EH (cell line): ENCODE results near the gene FAM13B.
"Not testable (repeated sequence)": the region's sequence is repeated elsewhere in the genome, so short reads cannot be mapped to it uniquely, and the experiment has no call there.

Experiments
- DNase-seq: peaks from one replicate; pipeline ENCODE4 v3.0.0-alpha.2; 2015; ENCODE audit warnings: low read depth

Gene FAM13B

DNA sequence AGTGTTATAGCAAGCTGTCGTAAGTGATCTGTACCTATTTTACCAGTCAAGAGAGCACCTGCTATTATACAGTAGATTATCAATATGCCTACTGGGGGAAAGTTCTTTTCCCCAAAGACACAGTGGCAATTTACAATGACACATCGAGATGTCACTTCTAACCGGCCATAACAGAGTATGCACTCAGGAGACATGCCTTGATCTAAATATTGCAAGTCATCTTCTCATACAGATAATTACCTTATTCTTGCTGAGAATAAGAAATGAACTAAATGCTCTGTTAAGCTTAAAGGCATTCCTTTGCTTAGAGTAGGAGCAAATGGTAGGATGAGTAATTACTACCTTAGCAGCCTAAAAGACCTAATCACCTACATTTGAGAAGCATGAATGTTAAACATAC is 72.1 kb downstream of the FAM13B start:
- no peak for DNase-seq

DNA sequence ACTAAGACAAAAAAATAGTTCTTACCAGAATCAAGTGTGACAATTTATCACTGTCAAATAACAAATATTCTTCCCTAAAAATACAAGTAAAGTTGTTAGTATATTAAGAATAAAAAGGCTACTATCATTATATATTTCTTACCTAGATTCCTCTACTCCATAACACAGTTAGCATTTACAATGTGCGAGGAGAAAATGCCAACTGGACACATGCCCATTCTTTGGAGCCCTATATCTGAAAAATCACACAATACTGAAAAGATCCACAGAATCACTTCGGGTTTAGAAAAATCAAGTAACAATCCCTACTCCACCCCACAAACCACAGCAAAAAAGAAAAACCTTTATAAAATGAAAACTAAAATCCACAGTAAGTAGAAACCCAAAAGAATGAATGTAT is 72.7 kb downstream of the FAM13B start:
- DNase-seq, result no peak

DNA sequence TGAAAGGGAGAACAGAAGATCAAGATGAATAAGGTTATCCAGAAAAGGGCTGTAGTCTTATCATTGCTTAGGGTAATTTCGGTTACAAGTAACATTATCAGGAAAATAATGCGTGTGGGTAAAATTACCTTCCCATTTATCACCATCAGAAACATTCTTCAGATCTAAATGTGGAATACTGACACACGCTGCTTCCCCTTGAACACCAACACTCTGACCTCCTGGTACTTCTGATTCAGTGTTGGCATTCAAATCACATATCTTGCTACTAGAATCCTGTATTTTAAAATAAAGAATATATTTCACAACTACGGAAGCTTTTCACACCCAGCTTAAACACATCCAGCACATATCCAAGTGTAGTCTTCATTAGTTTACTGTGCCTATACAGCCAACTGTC is 73.4 kb downstream of the FAM13B start:
- no peak for DNase-seq

DNA sequence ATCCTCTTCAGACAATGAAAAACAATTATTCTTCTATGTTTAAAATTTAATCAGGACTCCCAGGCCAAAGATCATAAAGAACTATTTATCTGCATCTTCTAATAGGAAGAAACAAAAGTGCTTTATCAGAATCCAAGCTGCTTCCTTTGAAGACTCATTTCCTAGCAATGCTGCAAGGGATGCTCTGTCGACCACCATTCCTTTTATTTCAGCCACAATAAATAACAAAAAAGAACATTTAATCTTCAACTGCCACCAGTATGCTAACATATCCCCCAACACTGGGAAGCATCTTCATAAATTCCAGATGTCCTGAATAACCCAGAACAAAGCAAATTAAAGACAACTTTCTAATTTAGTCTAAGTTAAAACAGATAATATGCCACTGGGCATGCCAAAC is 74.9 kb downstream of the FAM13B start:
- peak; percentile 14 for DNase-seq

DNA sequence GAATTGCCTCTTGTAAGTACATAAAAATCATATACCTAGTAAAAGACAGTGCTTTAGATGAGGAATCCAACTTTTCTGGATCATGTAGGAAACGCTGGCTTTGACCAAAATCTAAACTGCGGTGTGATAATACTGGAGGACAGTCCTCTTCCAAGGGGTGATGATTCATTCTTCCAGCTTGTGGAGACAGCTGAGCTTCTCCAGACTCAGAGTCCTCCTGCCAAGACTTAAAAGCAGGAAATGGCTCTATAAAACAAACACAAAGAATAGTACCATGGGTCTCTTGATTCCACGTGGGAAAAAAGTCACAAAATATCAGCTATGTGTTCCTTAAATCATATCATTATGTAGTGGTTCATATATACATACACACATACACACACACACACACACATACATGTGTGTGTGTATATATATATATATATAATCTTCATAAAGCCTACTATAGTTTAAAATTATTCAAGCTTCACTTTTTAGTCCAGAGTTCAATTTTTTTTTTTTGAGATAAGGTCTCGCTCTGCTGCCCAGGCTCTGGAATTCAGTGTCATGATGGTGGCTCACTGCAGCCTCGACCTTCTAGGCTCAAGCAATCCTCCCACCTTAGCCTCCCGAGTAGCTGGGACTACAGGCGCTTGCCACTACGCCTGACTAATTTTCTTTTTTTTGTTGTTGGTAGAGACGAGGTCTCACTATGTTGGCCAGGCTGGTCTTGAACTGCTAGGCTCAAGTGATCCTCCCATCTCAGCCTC is 78.6 kb downstream of the FAM13B start:
- DNase-seq, result peak; percentile 95

DNA sequence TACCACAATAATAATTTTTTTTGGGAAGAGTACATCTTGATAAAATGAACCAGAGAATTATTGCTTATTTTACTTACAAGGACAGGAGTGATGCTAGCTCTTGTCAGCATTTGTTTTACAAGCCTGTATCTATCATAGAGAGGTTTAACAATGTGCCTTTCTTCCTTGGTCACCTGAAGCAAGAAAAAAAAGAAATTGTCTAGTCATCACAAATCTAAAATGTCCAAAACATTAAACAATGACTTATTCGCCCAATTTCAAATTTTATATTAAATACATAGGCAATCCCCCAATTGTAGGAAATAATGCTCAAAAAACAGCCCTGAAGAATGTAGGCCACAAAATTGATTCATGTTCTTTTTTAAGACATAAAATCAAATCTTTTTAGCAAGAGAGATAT is 87.1 kb downstream of the FAM13B start:
- no peak for DNase-seq

DNA sequence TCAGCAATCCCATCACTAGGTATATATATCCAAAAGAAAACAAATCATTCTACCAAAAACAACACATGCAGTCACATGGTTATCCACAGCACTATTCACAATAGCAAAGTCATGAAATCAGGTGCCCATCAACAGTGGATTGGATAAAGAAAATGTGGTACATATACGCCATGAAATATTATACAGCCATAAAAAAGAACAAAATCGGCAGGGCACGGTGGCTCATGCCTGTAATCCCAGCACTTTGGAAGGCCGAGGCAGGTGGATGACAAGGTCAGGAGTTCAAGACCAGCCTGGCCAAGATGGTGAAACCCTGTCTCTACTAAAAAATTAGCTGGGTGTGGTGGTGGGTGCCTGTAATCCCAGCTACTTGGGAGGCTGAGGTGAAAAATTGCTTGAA is 88.6 kb downstream of the FAM13B start:
- not testable (repeated sequence) for DNase-seq

DNA sequence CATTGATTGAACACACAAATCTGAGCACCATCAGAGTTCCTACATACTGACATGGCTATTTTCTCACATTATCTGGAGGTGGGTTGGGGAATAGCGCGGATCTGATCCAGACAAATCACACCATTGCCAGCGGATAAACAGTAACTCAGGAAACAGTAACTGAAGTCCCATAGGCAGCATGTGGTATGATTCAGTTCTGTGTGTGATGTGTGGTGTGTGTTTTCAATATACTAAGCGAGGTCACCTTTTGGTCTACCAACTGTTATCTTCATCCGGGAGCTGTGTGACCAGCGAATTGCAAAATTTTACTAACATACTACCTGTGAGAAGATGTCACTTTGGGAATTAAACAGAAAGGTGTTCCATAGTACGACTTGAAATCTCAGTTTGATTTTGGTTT is 93.5 kb downstream of the FAM13B start:
- DNase-seq, result no peak

DNA sequence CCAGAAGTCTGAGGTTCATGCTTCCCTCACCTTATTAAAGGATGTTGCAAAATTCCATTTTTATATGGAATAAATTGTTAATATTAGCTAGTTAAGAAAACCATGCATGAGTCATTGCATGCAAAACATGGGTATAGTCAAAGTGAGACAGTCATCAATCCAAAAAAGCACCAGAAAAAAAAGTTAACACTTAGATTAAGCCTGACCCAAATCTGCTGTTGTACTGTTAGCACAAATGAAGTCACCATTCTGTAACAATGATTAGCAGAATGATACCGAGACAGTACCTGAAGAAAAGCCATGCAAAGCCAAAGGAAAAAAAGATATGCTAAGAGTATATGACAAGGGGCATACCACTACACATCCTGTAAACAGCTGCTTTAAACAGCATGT is 94.1 kb downstream of the FAM13B start:
- DNase-seq, result no peak

DNA sequence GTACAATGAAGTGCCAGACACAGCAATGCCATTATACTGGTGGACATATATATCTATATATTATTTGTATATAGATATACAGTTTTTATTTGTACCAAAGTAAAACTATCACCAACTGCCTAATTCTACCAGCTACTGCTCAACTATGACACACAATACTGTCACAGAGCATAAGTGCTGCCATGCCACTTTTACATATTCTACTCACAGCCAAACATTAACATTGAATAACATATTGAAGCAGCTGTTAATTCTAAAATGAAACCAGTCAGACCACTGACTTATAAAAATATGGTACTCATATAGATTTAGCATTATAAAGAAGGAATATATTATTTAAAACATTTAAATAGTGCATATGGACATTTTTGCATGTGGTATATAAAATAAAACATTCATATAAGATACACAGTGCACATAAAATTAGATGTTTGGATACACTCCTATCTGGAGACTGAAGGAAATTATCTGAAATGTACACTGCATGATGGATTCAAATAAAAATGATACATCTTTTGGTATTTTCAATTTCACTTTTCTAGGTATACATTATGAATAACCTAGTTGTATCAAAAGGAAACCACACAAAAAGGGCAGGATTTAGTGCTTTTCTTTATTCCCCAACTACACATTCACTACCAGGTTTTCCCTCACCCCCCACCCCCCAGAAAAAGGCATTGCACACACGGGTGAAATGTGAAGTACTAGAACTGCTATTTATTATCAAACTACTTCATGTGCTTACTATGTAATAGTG is 94.7 kb downstream of the FAM13B start:
- no peak for DNase-seq

DNA sequence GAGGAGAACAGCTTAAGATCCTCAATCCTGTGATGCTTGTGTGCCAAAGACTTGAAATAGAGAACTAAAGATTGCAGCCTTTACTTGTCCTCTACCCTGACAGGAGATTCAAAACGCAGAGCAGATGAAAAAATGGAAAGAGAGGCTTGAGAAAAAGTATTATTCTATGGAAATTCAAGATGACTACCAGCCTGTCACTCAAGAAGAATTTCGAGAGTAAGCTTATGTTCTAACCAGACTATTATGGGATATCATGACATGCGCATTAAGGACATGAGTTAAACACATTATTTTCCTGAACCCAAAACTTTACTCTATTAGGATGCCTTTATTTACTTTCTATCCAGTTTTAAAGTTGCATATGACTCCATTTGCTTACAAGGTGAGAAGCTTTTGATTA is 97.2 kb downstream of the FAM13B start:
- DNase-seq, result no peak

DNA sequence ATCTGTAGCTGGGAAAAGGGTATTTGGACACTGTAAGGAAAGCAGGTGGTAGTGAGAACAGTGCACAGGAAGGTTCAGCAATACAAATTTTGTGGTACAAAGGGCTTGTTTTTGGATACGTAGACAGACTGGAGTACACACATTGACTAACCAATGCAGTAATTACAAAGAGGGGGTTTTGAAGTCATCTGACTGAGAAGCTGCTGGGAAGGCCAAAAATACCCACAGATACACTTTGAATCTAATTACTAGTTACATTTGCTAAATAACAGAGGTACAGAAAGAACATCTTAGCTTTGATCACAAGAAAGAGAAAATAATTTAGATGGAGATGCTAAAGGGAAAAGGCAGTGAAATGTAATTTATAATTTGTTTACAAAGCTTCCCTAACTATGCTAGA is 97.7 kb downstream of the FAM13B start:
- DNase-seq, result no peak

DNA sequence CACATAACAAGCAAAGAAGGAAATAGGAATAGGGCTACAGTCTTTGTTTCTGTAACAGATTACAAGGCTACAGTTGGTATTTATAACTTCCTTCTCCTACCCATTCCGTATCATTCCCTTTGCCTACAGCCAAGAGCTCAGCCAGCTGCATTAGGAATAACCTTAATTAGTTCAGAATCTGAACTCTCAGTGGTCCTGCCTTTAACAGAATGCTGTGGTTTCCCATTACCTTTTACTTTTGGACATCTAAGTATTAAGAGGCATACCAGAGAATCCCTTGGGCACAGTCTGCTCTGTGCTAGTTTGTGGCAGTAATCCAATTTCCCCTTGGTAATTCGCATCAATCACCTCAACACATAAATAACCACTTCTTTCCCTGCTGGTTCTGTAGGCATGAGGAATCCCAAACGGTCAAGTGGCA is 99.4 kb downstream of the FAM13B start:
- peak; percentile 8 for DNase-seq

DNA sequence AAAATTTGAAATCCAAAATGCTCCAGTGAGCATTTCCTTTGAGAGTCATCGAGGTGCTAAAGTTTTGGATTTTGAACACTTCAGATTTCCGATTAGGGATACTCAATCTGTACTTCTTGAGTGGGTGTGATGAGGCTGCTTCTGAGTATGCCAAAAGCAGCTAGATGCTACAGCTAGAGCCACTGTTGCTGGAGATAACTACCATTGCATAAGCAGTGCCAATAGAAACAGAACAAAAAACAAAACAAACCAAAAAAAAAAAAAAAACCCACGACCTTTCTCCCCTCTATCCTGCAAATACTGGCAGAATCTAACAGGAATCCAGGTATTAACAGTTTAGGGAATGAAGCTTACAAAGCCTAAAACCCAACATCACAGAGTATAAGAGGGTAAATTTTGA is 100.1 kb downstream of the FAM13B start:
- no peak for DNase-seq

DNA sequence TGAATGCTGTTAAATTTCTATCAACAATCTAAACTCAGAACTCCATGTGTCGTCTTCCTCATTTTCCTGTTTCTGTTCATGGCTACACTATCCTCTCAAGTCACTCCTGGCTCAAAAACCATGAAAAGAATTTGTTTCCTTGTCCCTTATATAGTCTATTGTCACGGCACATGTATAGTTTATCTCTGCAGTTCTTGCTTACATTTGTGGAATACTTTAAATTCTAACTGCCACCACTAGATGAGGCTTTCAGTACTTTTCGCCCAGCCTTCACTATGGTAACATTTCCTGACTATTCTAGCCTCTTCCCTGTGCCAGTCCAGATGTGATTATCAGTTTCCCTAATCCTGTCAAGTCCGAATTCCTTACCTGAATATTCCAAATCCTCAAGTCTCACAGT is 109.0 kb downstream of the FAM13B start:
- DNase-seq, result peak; percentile 57

DNA sequence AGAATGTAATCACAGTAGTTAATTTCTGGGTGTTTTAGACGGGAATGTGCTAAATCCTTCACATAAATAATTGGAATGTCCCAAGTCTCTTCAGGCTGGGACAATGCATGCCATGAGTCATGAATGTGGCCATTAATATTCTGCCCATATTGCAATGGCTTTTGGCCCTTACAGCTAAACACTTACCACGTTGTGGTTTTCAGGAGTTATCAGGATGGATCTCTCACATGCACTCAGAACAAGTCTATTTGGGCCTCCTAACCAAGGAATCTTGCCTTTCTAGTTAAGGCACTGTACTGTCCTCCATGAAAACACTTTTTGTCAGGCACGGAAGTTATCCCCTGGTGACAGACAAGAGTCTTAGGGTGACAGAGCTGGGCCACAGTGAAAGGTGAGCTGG is 110.9 kb downstream of the FAM13B start:
- DNase-seq, result peak; percentile 77

DNA sequence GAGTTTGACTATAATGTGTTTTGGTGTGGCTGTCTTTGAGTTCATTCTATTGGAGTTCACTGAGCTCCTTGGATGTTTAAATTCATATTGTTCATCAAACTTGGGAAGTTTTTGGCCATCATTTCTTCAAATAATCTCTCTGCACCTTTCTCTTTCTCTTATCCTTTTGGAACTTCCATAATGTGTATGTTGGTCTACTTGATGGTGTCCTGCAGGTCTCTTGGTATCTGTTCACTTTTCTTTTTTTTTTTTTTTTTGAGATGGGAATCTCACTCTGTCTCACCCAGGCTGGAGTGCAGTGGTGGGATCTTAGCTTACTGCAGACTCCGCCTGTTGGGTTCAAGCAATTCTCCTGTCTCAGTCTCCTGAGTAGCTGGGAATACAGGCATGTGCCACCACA is 116.0 kb downstream of the FAM13B start:
- DNase-seq, result no peak

DNA sequence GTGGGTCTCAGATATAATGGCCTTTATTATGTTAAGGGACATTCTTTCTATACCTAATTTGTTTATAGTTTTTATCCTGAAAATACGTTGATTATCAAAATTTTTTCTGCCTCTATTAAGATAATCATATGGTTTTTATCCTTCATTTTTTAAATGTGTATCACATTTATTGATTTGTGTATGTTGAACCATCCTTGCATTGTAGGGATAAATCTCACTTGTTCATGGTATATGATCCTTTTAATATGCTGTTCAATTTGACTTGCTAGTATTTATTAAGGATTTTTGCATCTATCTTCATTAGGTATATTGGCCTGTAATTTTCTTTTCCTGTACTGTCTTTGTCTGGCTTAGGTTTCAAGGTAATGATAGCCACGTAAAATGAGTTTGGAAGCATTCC is 118.1 kb downstream of the FAM13B start:
- DNase-seq, result no peak

DNA sequence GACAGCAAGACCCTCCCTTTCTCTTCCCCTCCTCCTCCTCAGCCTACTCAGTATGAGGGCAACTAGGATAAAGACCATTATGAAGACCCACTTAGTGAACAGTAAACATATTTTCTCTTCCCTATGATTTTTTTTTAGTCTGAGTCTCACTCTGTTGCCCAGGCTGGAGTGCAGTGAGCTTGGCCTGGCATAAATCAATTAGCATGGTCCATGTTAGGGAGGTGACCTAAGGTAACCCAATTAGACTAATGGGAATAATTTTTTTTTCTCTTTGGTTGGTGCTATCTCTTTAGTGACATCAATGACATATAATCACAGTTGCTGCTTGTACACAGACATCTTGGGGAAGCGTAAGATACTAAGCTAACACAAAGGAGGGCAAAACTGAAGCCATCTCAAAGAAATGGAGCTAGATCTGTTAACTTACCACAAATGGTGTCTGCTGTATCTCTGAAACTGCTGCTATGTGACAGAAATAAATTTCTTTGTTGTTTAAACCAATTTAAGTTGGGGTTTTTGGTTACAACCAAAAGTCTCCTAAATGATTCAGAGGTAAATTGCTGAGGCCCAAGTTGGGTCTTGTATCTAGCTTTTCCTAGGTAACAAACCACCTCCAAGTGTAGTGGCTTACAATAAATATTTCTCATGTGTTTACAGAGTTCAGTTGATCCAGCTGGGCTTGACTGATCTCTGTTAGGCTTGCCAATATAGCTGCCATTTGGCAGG is 130.3 kb downstream of the FAM13B start:
- no peak for DNase-seq

DNA sequence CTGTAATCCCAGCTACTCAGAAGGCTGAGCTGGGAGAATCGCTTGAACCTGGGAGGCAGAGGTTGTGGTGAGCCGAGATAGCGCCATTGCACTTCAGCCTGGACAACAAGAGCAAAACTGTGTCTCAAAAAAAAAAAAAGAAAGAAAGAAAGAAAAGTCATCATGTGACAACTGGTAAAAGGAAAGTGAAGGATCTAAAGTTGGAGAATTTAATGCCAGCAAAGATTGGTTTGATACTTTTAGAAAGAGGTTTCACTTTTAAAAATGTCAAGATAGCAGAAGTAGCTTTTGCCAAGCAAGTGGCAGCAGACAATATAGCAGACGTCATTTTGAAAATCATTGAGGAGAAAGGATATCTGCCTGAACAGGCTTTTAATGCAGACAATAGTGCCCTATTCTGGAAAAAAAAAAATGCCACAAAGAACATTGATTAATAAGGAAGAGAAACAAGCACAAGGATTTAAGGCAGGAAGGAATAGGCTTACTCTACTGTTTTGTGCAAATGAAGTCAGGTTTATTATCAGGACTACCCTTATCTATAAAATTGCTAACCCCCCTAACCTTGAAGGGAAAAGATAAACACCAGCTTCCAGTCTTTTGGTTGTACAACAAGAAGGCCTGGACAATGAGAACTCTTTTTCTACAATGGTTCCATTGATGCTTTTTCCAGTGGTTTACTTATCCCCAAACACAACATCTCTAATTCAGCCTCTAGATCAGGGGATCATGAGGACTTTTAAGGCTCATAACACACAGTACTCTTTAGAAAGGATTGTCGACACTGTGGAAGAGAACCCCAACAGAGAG is 131.7 kb downstream of the FAM13B start:
- DNase-seq, result no peak

DNA sequence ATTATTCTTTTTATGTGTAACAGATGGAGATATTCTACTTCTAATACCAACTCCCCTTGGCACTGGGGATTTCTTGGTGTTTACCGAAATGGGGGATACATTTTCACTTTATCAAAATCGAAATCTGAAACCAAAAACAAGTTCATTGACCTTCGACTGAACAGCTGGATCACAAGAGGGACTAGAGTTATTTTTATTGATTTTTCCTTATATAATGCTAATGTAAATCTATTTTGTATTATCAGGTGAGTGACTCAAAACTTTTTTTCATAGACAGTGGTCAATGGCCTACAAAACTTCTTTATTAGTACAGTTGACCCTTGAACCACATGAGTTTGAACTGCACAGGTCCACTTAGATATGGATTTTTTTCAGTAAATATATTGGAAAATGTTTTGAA is 133.4 kb downstream of the FAM13B start:
- no peak for DNase-seq

DNA sequence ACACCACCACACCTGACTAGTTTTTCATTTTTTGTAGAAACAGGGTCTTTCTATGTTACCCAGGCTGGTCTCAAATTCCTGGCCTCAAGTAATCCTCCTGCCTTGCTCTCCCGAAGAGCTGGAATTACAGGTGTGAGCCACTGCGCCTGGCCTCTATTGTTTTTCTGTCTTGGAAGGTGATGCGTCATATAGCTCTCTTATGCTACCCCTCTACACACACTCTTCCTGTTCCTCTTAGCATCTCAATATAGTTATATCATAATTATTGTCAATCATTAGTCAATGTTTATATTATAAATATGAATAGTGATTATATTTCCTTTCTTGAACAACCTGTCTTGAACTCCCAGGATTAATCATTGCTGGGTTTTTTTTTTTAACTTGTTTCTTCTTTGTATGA is 136.3 kb downstream of the FAM13B start:
- no peak for DNase-seq
